Bronchial epithelial cell (primary cell): Measurements from ENCODE around the gene ASIC2. TPM values are rescaled to one million over a fixed set of nuclear protein-coding genes. Genes with fewer than 3 reads are reported as not detected.
A peak's percentile ranks its signal among the peaks of the same experiment; 100 is the strongest.

Experiments used
- DNase-seq: peaks from one replicate; pipeline ENCODE4 v3.0.0-alpha.2; 2010; ENCODE audit warnings: low read depth
- FAIRE-seq: peaks from 2 replicates; lab custom pipeline; 2011; peaks lifted over from hg19 to GRCh38; lab: Jason Lieb, UNC
- H3K27me3 ChIP-seq: 2 replicates; pipeline ENCODE4 v1.5.1; 2011; ENCODE audit warnings: low read length; ENCODE audit not compliant: control insufficient read depth, insufficient read depth
- H3K36me3 ChIP-seq: 2 replicates; pipeline ENCODE4 v1.5.1; 2011; ENCODE audit warnings: low read length; ENCODE audit not compliant: control insufficient read depth, insufficient read depth
- H3K4me3 ChIP-seq: 2 replicates; pipeline ENCODE4 v1.5.1; 2011; ENCODE audit warnings: mild to moderate bottlenecking, low read depth, low read length, control low read depth
- CTCF ChIP-seq: IDR thresholded peaks from 2 replicates; pipeline ENCODE4 v1.5.1; 2011; ENCODE audit warnings: mild to moderate bottlenecking, moderate library complexity, low read length, control low read depth, inconsistent platforms; ENCODE audit not compliant: insufficient read depth, severe bottlenecking
- total RNA-seq: library from RNA; depleted of rRNA; stranded (reverse); fragments of >200 nt; gene quantifications from 2 replicates; pipeline ENCODE4 v1.2.1, GENCODE V29; 2014

The ASIC2 gene
- total RNA-seq, 1 donor from 2014 or later, result not detected

GRCh38 chr17:33049781-33050414 lies 243.2 kb downstream of the ASIC2 start:
- no peak overlapping the region for H3K4me3 ChIP-seq
- TF ChIP-seq CTCF, result peak; percentile 93
- FAIRE-seq (peak; percentile 13), DNase-seq (peak; percentile 44)
- H3K27me3 ChIP-seq, result peaks cover 2% of the 10 kb centered on the region
- H3K36me3 ChIP-seq, result no peaks in the 10 kb centered on the region

DNA sequence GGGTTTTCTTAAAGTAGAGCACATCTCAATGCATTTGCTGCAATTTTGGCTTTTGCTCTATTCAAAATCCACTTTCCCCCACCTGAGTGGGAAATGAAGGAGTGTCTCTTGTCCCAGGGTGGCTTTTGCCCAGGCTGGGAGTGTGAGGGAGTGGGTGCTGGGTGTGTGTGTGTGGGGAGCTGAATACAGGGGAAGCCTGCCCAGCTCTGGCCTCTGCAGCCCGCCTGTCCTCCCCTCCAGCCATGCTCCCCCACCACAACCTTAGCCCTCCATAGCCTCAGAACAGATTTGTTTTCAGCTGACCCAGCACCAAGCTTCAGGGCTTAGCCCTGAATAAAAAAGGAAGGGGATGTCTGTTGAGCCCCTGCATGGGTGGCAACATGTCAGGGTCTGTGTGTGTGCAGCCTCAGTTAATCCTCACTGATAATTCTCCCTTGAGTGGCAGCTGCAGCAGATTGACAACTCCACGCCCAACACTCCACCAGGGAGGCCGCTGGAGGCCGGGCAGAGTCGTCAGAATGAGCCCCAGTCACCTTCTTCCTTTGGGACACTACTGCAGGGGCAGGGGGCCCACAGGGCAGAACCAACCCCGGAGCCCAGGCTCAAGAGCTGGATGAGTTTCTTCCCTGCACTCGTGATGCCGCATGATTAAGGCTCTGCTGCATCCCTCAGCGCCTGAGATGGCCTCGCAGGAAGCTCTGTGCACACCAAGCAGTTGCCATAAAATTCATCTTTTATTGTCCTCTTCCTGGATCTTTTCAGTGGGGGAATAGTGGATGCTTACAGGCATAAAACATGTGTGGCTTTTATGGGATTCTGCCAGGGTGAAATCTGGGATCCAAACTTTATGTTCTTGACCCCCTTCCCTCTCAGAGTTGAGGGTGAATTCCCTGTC lies 246.5 kb downstream of the ASIC2 start:
- H3K27me3 ChIP-seq, result peaks cover 4% of the 10 kb centered on the region
- TF ChIP-seq CTCF, result no peak
- no peaks in the 10 kb centered on the region for H3K36me3 ChIP-seq
- H3K4me3 ChIP-seq, result no peak overlapping the region
- FAIRE-seq, result no peak
- DNase-seq, result no peak

- Histone ChIP-seq H3K4me3 (no peak overlapping the region), H3K27me3 (peaks cover 4% of the 10 kb centered on the region), H3K36me3 (no peaks in the 10 kb centered on the region)
- no peak for TF ChIP-seq CTCF
- DNase-seq, result no peak
- FAIRE-seq, result no peak
These were observed 247.9 kb downstream of the ASIC2 start for GRCh38 chr17:33045216-33045615.

GRCh38 chr17:33044771-33045170 lies 248.3 kb downstream of the ASIC2 start:
- no peak for DNase-seq
- no peak for TF ChIP-seq CTCF
- Histone ChIP-seq H3K4me3 (no peak overlapping the region), H3K27me3 (peaks cover 4% of the 10 kb centered on the region), H3K36me3 (no peaks in the 10 kb centered on the region)
- no peak for FAIRE-seq

- TF ChIP-seq CTCF, result no peak
- FAIRE-seq, result no peak
- Histone ChIP-seq H3K27me3 (peaks cover 2% of the 10 kb centered on the region), H3K36me3 (no peaks in the 10 kb centered on the region), H3K4me3 (no peak overlapping the region)
- no peak for DNase-seq
These were observed 252.6 kb downstream of the ASIC2 start for GRCh38 chr17:33040461-33040860.
